Measurements from ENCODE around the gene MBD3L5.
"Not testable (repeated sequence)": the region's sequence is repeated elsewhere in the genome, so short reads cannot be mapped to it uniquely, and the experiment has no call there.

The MBD3L5 gene

GRCh38 chr19:7054635-7055368 is 24.4 kb downstream of the MBD3L5 start:
- DNase-seq, result not testable (repeated sequence)

GRCh38 chr19:7055679-7056078 is 25.3 kb downstream of the MBD3L5 start:
- DNase-seq, result not testable (repeated sequence)

DNA sequence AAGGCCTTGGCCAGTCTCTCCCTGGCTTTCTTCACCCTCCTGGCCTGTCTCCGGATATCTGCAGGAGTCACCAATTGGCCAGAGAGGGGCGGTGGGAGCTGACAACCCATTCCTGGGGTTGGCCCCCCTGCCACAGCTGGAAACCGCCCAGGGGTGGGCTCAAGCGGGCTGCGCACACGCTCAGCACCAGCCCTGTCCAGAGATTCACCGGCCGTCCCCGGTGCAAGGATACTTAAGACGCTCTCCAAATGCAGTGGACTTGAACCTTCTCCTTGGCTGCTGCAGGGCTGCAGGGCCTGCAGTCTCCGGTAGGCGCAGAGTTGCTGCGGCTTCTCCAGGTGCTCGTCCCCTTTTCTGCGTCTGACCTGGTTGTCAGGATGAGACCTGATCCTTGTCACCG is 26.0 kb downstream of the MBD3L5 start:
- DNase-seq, result not testable (repeated sequence)

DNA sequence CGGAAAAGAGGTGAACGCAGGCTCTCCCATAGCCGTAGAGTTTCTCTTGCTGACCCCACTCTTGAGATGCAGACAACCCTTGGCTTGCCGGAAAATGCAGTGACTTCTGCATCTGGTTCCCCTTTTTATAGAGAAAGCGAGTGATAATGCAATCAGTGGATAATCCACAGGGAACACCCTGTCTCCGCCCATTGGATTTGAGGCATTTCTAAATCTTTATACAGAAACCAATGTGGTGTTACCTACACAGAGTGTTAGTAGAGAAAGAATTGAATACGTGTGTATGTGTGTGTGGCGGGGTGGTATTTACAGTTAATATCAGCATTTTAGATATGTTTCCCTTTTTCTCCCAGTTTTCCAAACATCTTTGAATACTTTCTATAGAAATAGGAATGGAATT is 28.2 kb downstream of the MBD3L5 start, which contains the start of gene MBD3L3:
Gene MBD3L3, minus strand, starts transcription at position 101 of the 400 bp plus-strand sequence. Its CDS starts 71 bp downstream, at position 30.
- DNase-seq, result not testable (repeated sequence)

GRCh38 chr19:7059977-7060376 is 29.6 kb downstream of the MBD3L5 start:
- not testable (repeated sequence) for DNase-seq

DNA sequence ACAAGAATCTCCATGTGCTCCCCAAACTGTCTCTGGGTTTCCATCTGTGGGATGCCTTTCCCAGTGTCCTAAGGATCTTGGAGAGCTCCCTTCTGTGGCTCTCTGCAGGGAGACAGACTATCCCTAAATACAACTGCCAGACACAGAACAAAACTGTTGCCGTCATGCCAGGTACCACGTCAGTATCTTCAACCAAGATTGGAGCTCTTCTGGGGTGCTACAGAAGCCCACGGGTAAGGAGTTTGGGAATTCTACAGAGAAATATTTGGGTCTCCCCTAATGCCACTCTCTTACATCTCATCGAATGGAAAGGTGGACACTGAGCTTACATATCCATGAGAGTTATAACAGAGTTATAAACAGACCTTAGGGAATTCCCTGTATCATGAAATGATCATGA is 33.0 kb downstream of the MBD3L5 start:
- no peak for DNase-seq

DNA sequence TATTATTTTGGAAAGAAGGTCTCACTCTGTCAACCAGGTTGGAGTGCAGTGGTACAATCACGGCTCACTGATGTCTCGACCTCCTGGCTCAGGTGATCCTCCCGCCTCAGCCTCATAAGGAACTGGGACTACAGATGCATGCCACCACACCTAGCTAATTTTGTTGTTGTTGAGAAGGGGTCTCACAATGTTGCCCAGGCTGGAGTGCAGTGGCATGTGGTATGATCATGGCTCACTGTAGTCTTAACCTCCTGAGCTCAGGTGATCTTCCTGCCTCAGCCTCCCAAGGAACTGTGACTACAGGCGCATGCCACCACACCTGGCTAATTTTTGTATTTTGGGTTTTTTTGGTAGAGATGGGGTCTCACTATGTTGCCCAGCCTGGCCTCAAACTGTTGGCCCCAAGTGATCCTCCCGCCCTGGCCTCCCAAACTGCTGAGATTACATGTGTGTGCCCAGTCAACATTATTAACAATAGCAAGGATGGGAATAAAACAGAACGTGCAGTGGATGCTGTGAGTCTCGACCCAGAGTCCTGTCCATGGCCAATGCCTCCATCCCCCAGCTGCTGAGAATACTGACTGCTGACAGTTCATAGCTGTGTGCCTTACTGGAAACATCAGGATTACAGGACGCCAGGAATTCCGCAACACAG is 33.5 kb downstream of the MBD3L5 start:
- DNase-seq, result no peak

GRCh38 chr19:7067122-7067521 is 36.7 kb downstream of the MBD3L5 start:
- DNase-seq, result not testable (repeated sequence)

GRCh38 chr19:7067716-7068115 is 37.3 kb downstream of the MBD3L5 start:
- no peak for DNase-seq

- DNase-seq, result no peak
Observed at GRCh38 chr19:7068599-7068998, 38.2 kb downstream of the MBD3L5 start.

DNA sequence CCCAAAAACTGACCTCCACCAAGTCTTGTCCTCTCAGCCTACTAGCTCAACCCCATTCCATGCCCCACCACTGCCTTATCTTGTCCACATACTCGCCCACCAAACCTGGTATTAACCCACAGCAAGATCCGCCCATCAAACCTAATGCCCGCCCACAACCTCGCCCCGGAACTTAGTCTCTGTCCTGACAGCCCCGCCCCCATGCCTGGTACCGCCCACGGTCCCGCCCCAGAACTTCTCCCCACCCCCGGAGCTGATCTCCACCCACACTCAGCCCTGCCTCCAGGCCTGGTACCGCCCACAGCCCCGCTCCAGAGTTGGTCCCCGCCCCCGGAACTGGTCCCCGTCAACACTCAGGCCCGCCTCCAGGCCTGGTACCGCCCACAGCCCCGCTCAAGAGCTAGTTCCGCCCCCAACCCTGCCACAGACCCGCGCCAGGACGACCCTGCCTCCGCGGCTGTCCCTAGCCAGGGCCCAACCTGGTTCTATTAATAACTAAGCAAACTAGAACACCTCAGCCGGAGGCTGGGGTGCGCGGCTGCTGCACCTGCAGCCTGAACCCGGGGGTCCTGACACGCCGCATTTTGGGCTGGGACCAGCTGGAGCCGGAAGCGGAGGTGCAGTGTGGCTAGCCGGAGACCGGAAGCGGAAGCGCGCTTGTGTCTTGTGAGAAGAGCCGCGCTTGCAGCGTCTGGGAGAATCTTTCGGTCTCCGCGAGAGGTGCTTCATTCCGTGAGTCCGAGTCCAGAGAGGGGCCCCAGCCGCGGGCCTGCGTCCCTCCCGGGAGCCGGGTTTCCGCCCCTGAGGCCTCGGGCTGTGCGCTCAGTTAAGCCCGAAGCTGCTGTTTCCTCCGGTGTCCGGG is 38.9 kb downstream of the MBD3L5 start, which contains the start of gene ZNF557:
Gene ZNF557, plus strand, starts transcription at position 662 of the 862 bp plus-strand sequence. CDS start 5,372 bp downstream, outside the sequence.
- peak; percentile 98 to 99 for DNase-seq

- no peak for DNase-seq
Observed at GRCh38 chr19:7069904-7070226, 39.5 kb downstream of the MBD3L5 start.

- no peak for DNase-seq
Observed at GRCh38 chr19:7072541-7072940, 42.2 kb downstream of the MBD3L5 start.

GRCh38 chr19:7074705-7075282 is 44.4 kb downstream of the MBD3L5 start:
- no peak for DNase-seq

- DNase-seq, result no peak
Observed at GRCh38 chr19:7076151-7076550, 45.8 kb downstream of the MBD3L5 start.

- DNase-seq, result no peak
Observed at GRCh38 chr19:7078008-7078407, 47.6 kb downstream of the MBD3L5 start.

Measured in CD4-positive, alpha-beta T cell treated with Interleukin-1 beta for 1 hour (primary cell).